Measurements from ENCODE around the gene GPR26. TPM values are rescaled to one million over a fixed set of nuclear protein-coding genes. Genes with fewer than 3 reads are reported as not detected.

The GPR26 gene
- polyA plus RNA-seq, 4 donors: 0.01 TPM; not detected in 3

- no peak for DNase-seq (ENCODE audit: low read depth in 4 of 4, low spot score in 3 of 4)
Observed at GRCh38 chr10:123645016-123645415, 21.1 kb upstream of the GPR26 start.

- DNase-seq (ENCODE audit: low read depth in 4 of 4, low spot score in 3 of 4): no peak
Observed at GRCh38 chr10:123645615-123646014, 20.5 kb upstream of the GPR26 start.

GRCh38 chr10:123648595-123648994 is 17.6 kb upstream of the GPR26 start:
- DNase-seq (ENCODE audit: low read depth in 4 of 4, low spot score in 3 of 4): no peak

DNA sequence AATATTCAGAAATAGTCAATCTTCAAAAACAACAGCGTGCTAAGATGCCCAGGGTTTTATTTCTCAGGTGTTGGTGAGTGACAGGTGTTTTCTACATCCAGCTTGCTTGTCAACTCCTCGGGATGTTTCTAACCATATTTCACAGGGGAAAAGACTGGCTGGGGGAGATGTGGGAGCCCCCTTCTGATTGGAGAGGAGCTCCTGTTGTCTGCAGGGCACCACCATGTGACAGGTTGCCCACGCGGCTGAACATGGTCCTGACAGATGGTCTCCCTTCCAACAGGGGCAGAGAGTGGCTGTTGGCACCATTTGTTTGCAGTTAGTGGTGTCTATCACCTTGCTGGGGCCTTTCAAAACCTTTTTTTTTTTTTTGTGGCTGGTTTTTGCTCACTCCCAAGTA is 16.5 kb upstream of the GPR26 start:
- no peak for DNase-seq (ENCODE audit: low read depth in 4 of 4, low spot score in 3 of 4)

DNA sequence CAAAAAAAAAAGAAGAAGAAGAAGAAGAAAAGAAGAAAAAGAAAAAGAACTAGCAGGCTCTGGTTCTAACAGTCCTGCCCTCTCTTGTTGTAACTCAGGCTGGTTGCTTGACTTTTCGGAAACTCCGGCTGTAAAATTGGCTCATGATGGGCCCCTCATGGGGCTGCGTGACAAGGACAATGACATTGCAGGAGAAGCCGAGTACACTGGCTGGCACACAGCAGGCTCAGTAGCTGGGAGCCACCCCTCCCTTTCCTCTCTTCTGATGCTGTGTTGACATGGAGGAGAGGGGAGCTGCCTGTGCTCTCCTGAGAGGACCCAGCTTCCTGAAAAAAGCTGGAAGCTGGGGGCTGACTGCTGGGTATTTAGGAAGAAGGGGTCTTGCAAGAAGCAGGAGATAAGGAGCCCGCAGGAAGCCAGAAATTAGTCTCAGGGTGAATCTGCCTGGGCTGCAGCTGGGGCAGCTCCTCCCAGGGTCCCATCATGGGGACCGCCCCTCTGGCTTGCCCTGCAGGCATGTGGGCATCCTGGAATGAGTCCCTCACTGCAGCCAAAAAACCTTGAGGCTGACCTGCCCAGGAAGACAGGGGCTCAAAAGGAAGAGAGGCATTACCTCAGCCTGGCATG is 14.6 kb upstream of the GPR26 start:
- DNase-seq (ENCODE audit: low read depth in 4 of 4, low spot score in 3 of 4): no peak

DNA sequence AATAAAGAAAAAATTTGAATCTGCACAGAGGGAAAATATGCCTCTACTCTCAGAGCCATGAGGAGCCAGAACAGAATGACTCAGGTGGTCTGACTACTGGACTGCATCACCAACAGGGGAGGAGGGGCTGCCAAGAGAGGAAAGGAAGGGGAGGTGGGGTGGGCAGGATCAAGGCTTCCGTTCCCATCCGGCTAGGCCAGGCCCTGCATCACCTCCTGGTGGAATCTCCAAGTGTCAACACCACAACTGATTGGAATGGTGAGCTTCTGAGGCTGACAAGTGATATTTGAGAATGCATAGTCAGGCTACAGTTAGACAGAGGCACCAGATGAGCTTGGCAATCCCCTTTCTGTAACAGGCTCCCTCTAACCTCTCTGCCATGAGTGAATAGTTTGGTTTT is 10.4 kb upstream of the GPR26 start:
- DNase-seq (ENCODE audit: low read depth in 4 of 4, low spot score in 3 of 4): no peak

GRCh38 chr10:123663522-123663921 is 2.6 kb upstream of the GPR26 start:
- DNase-seq (ENCODE audit: low read depth in 4 of 4, low spot score in 3 of 4): no peak

DNA sequence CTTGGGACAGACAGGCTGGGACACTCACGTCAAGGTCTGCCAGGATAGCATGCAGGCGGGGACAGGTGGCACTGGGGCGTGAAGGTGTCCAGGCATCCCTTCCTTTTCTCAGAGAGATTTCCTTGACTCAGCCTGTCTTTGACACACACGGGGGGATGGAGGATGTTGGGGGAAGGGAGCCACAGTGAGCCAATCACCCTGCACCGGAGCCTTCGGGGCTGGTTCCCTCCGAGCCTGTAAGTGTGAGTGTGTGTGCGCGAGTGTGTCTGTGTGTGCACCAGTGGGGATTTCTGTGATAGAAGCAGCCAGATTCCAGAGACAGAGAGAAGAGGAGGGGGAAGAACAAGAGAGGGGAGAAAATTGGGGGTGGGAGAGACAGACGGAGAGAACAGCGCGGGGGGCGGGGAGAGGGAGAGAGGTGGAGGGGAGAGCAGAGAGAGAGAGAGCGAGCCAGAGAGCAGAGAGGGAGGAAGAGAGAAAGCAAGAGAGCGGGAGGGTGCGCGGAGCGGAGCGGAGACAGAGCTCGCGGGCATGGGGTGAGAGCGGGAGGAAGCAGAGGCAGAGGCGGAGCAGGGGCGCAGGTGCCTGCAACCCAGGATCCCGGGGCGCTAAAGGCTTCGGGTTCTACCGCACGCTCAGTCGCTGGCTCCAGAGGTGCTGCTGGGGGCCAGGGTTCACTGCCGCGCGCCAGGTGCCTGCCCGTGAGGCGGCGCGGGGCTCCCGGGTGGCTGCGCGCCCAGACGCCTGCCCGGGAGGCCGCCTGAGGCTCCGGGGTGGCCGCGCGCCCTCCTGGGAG is 466 bp upstream of the GPR26 start:
- DNase-seq (ENCODE audit: low read depth in 4 of 4, low spot score in 3 of 4): no peak

- DNase-seq (ENCODE audit: low read depth in 4 of 4, low spot score in 3 of 4): no peak
Observed at GRCh38 chr10:123669886-123670285, 3.7 kb downstream of the GPR26 start.

DNA sequence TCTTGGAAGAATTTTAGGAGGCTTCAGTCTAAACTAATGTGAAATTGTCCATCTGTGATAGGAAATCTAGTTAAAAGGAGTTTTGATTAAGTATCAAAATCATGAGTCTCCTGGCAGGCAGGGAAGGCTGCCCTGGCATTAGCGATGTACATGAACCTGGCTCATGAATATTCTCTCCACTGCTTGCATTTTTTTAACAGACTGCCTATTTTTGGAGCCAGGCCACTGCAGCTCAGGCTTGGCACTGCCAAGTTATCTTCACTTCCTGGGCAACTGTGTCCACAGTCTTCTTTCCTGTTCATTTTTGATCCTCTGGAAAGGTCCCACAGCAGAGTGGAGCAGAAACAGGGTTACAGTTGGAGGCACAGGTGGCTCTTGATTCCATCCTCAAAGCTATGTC is 7.0 kb downstream of the GPR26 start:
- DNase-seq (ENCODE audit: low read depth in 4 of 4, low spot score in 3 of 4): no peak

DNA sequence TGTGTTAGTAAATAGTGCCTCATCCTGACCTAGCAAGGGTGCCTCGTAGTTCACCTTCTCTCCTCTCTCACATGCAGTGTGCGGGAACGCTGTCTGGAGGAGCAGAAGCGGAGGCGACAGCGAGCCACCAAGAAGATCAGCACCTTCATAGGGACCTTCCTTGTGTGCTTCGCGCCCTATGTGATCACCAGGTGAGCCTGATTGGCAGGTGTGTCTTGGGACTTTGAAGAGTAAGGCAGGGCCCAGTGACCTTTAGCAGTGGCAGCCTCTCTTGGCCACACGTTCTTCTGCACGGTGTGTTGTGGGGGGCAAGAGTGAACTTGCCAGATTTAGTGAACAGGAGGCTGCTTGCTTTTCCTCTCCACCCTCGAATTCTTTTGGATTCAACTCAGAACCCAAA is 8.6 kb downstream of the GPR26 start:
- DNase-seq (ENCODE audit: low read depth in 4 of 4, low spot score in 3 of 4): no peak

- DNase-seq (ENCODE audit: low read depth in 4 of 4, low spot score in 3 of 4): no peak
Observed at GRCh38 chr10:123675811-123676210, 9.7 kb downstream of the GPR26 start.

- DNase-seq (ENCODE audit: low read depth in 4 of 4, low spot score in 3 of 4): no peak
Observed at GRCh38 chr10:123677556-123677955, 11.4 kb downstream of the GPR26 start.

- DNase-seq (ENCODE audit: low read depth in 4 of 4, low spot score in 3 of 4): no peak
Observed at GRCh38 chr10:123678376-123678775, 12.2 kb downstream of the GPR26 start.

DNA sequence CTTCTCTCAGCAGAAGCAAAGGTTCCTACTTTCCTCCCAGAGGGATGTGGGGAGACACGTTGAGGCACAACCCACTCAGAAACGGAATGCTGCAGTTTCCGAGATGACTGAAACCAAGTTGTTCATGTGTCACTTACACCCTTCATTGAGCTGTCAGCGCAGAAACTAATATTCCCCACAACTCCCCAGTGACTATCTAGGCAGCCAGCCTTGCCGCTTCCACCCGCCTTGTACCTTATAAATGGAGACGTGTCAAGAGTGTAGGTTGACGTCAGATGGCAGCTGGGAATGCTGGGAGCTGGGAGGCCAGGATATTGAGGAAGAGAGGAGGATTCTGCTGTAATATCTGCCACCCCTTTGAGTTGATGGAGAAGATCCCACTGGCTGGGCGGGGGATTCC is 15.1 kb downstream of the GPR26 start:
- DNase-seq (ENCODE audit: low read depth in 4 of 4, low spot score in 3 of 4): no peak

GRCh38 chr10:123682477-123682876 is 16.3 kb downstream of the GPR26 start:
- DNase-seq (ENCODE audit: low read depth in 4 of 4, low spot score in 3 of 4): no peak

GRCh38 chr10:123683459-123683858 is 17.3 kb downstream of the GPR26 start:
- no peak for DNase-seq (ENCODE audit: low read depth in 4 of 4, low spot score in 3 of 4)

DNA sequence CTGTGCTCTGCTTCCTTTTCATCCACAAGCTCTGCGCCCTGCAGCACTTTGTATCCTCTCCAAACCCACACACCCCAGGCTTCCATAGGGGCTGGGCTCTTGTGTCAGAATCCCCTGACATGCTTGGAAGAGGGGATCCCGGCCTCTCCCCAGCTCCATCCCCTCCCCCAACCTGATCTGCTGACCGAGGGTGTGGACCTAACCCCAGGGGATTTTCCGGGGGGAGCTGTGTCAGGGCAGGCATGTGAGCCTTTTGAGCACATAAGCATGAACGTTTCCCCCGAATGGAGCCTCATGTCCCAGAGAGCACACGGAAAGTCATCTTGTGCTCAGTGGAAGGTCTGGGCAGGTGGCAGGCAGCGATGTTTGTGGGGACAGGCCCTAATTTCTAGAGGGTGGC is 17.7 kb downstream of the GPR26 start:
- no peak for DNase-seq (ENCODE audit: low read depth in 4 of 4, low spot score in 3 of 4)

- DNase-seq (ENCODE audit: low read depth in 4 of 4, low spot score in 3 of 4): no peak
Observed at GRCh38 chr10:123685260-123685659, 19.1 kb downstream of the GPR26 start.

- no peak for DNase-seq (ENCODE audit: low read depth in 4 of 4, low spot score in 3 of 4)
Observed at GRCh38 chr10:123687758-123688157, 21.6 kb downstream of the GPR26 start.

DNA sequence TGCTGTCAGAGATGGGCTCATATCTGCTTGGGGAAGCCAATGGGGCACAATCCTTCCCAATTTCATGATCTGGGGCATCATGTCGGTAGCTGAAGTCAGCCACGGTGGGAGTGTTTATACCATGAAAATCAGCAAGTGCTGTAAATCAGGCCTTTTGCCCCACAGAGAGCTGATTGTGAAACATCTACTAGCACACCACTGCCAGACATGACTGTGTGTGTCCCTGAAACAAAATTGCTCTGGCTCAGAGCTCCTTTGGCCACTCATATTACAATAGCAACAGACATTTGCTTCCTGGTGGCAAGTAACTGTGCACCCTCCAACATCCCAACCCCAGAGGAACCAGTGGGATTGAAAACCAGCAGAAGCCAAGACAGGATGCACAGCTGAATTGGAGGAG is 23.7 kb downstream of the GPR26 start:
- DNase-seq (ENCODE audit: low read depth in 4 of 4, low spot score in 3 of 4): no peak

DNA sequence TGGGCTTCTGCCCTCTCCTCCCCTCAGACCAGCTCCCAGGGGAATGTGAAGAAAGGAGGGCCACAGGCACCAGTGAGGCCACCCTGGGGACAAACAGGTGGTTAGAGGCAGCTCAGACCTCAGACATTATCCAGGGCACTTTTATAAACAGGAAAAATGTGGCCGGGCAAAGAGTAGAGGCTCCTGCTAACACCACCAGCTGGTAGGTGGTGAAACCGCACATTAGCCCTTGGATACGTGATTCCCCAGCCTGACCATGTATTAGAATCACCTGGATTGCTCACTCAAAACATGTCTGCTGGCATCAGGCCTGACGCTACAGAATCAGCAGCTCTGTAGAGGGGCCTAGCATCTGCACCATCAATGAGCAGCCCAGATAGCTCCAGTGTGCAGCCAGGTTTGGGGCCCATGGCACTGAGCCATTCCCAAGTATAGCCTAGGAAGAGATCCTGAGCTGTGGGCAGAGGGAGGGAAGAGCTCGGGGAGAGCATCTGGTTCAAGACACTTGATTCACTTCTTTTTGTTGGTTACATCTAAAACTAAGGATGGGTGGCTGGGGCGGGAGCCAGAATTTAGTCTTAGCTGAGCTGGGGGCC is 37.1 kb downstream of the GPR26 start:
- DNase-seq (ENCODE audit: low read depth in 4 of 4, low spot score in 3 of 4): no peak
